Osteoblast (primary cell): ENCODE results near the gene SOX6. TPM values are rescaled to one million over a fixed set of nuclear protein-coding genes. Genes with fewer than 3 reads are reported as not detected.

Experiments
- DNase-seq: peaks from one replicate; pipeline ENCODE4 v3.0.0; 2011; ENCODE audit warnings: low spot score, mixed read lengths; ENCODE audit not compliant: insufficient read length; ENCODE audit errors: missing footprints
- H2AFZ ChIP-seq: 2 replicates; pipeline ENCODE4 v1.6.0; 2011; ENCODE audit warnings: mild to moderate bottlenecking, low read length
- H3K27ac ChIP-seq: 2 replicates; pipeline ENCODE4 v1.5.1; 2011; ENCODE audit warnings: mild to moderate bottlenecking, low read depth, low read length, moderate library complexity
- H3K27me3 ChIP-seq: 2 replicates; pipeline ENCODE4 v1.6.0; 2012; ENCODE audit warnings: mild to moderate bottlenecking, control low read depth, inconsistent platforms, low read length, moderate library complexity; ENCODE audit not compliant: insufficient read depth
- H3K36me3 ChIP-seq: 2 replicates; pipeline ENCODE4 v1.5.1; 2011; ENCODE audit warnings: mild to moderate bottlenecking, low read length, control low read depth, moderate library complexity; ENCODE audit not compliant: insufficient read depth
- H3K4me1 ChIP-seq: 2 replicates; pipeline ENCODE4 v1.5.1; 2011; ENCODE audit warnings: mild to moderate bottlenecking, low read length, control low read depth, moderate library complexity; ENCODE audit not compliant: insufficient read depth
- H3K4me2 ChIP-seq: 2 replicates; pipeline ENCODE4 v1.6.0; 2011; ENCODE audit warnings: mild to moderate bottlenecking, low read length; ENCODE audit not compliant: insufficient read depth
- H3K4me3 ChIP-seq: fragments of 200-600 bp; sonication (generic); 3 replicates; pipeline ENCODE4 v1.5.1; 2012; ENCODE audit warnings: mild to moderate bottlenecking, low read length, inconsistent platforms; ENCODE audit not compliant: insufficient read depth
- H3K79me2 ChIP-seq: 2 replicates; pipeline ENCODE4 v1.6.0; 2012; ENCODE audit warnings: mild to moderate bottlenecking, low read length, control low read depth, inconsistent platforms; ENCODE audit not compliant: insufficient read depth
- H3K9me3 ChIP-seq: 2 replicates; pipeline ENCODE4 v1.5.1; 2011; ENCODE audit warnings: low read depth, low read length, control low read depth
- H4K20me1 ChIP-seq: 2 replicates; pipeline ENCODE4 v1.6.0; 2012; ENCODE audit warnings: mild to moderate bottlenecking, low read length, control low read depth; ENCODE audit not compliant: insufficient read depth
- CTCF ChIP-seq: IDR thresholded peaks from 2 replicates; pipeline ENCODE4 v1.5.1; 2011; ENCODE audit warnings: mild to moderate bottlenecking, low read depth, low read length, moderate library complexity; ENCODE audit errors: extremely low read depth
- total RNA-seq: library from RNA; depleted of rRNA; stranded (reverse); fragments of >200 nt; gene quantifications from 2 replicates; pipeline ENCODE4 v1.2.3, GENCODE V29; 2012

SOX6 gene
- total RNA-seq, 1 donor, result 3.3 TPM

GRCh38 chr11:16299390-16299789 is 57.0 kb downstream of the SOX6 start:
- H2AFZ ChIP-seq, result no peak overlapping the region
- H3K4me1 ChIP-seq, result no peaks in the 10 kb centered on the region
- no peak overlapping the region for H3K4me2 ChIP-seq
- DNase-seq, result no peak
- H3K27ac ChIP-seq, result no peak overlapping the region
- no peaks in the 10 kb centered on the region for H3K79me2 ChIP-seq
- no peaks in the 10 kb centered on the region for H3K27me3 ChIP-seq
- no peak overlapping the region for H3K4me3 ChIP-seq
- no peaks in the 10 kb centered on the region for H4K20me1 ChIP-seq
- no peaks in the 10 kb centered on the region for H3K36me3 ChIP-seq
- TF ChIP-seq CTCF, result no peak
- no peaks in the 10 kb centered on the region for H3K9me3 ChIP-seq

GRCh38 chr11:16297332-16297731 is 59.0 kb downstream of the SOX6 start:
- Histone ChIP-seq H3K27me3 (no peaks in the 10 kb centered on the region), H4K20me1 (no peaks in the 10 kb centered on the region), H3K4me3 (no peak overlapping the region), H3K36me3 (no peaks in the 10 kb centered on the region), H3K79me2 (no peaks in the 10 kb centered on the region), H3K27ac (no peak overlapping the region), H3K4me2 (no peak overlapping the region), H3K4me1 (no peaks in the 10 kb centered on the region), H2AFZ (no peak overlapping the region), H3K9me3 (no peaks in the 10 kb centered on the region)
- no peak for DNase-seq
- no peak for TF ChIP-seq CTCF

- Histone ChIP-seq H4K20me1 (no peaks in the 10 kb centered on the region), H3K4me3 (no peak overlapping the region), H3K4me2 (no peak overlapping the region), H2AFZ (no peak overlapping the region), H3K27me3 (no peaks in the 10 kb centered on the region), H3K9me3 (no peaks in the 10 kb centered on the region), H3K36me3 (no peaks in the 10 kb centered on the region), H3K4me1 (no peaks in the 10 kb centered on the region), H3K79me2 (no peaks in the 10 kb centered on the region), H3K27ac (no peak overlapping the region)
- TF ChIP-seq CTCF, result no peak
- DNase-seq, result no peak
These were observed 60.1 kb downstream of the SOX6 start for GRCh38 chr11:16296273-16296672.

GRCh38 chr11:16295592-16295991 is 60.8 kb downstream of the SOX6 start:
- Histone ChIP-seq H3K27me3 (no peaks in the 10 kb centered on the region), H3K27ac (no peak overlapping the region), H3K4me1 (no peaks in the 10 kb centered on the region), H4K20me1 (no peaks in the 10 kb centered on the region), H3K4me3 (no peak overlapping the region), H3K9me3 (no peaks in the 10 kb centered on the region), H3K4me2 (no peak overlapping the region), H3K79me2 (no peaks in the 10 kb centered on the region), H2AFZ (no peak overlapping the region), H3K36me3 (no peaks in the 10 kb centered on the region)
- no peak for DNase-seq
- no peak for TF ChIP-seq CTCF
